H1 (cell line): ENCODE data around the gene GLT8D2. TPM values are rescaled to one million over a fixed set of nuclear protein-coding genes. Genes with fewer than 3 reads are reported as not detected.

Experiments used
- BCL11A ChIP-seq, 2 experiments: IDR thresholded peaks; one replicate each; pipeline ENCODE4 v1.6.1; 2011; ENCODE audit warnings: low read depth in 2 of 2, low read length in 2 of 2, mild to moderate bottlenecking in 2 of 2
- CHD2 ChIP-seq: IDR thresholded peaks from 2 replicates; pipeline ENCODE4 v1.6.1; 2012; ENCODE audit warnings: low read length, improper control_type of control experiment
- HDAC2 ChIP-seq, 2 experiments: fragments of 300-600 bp in 1 of 2; sonication (generic) in 1 of 2; IDR thresholded peaks; 2 replicates each; pipeline ENCODE4 v1.6.1; 2011 to 2012; ENCODE audit warnings: low read depth in 2 of 2, low read length in 2 of 2, mild to moderate bottlenecking in 2 of 2, moderate library complexity in 2 of 2, borderline replicate concordance in 1 of 2, inconsistent platforms in 1 of 2
- POU5F1 ChIP-seq: IDR thresholded peaks from 2 replicates; pipeline ENCODE4 v1.6.1; 2011; ENCODE audit warnings: low read depth, mild to moderate bottlenecking, low read length, moderate library complexity
- RXRA ChIP-seq: IDR thresholded peaks from 2 replicates; pipeline ENCODE4 v1.6.1; 2011; ENCODE audit warnings: low read depth, mild to moderate bottlenecking, low read length, moderate library complexity; ENCODE audit not compliant: insufficient read depth
- polyA plus RNA-seq, 7 experiments: library from polyadenylated mRNA; depleted of rRNA in 3 of 7; stranded (reverse) in 5 of 7; unstranded in 2 of 7; fragments of >200 nt in 5 of 7; fragments of 200-250 nt in 2 of 7; gene quantifications; 1 replicate in 5 of 7; 2 replicates in 1 of 7; 4 replicates in 1 of 7; pipeline versions ENCODE4 v1.2.1 to v1.2.3, GENCODE V29; 2011 to 2013; ENCODE audit warnings: missing spikeins in 2 of 7, mixed read lengths in 2 of 7
- total RNA-seq: library from RNA; stranded (reverse); fragmentation: NEBNext Ultra II Directional; extraction: Animal tissue kit (Norgen Biotek cat#: 25700); gene quantifications from 2 replicates; pipeline ENCODE4 v1.2.1, GENCODE V29; 2021

Gene GLT8D2
- total and polyA plus RNA-seq, 2 of the 8 experiments (the other 6 are each of a cell fraction or from before 2014, with no cell fraction given) = 6.8 to 9.8 TPM

DNA sequence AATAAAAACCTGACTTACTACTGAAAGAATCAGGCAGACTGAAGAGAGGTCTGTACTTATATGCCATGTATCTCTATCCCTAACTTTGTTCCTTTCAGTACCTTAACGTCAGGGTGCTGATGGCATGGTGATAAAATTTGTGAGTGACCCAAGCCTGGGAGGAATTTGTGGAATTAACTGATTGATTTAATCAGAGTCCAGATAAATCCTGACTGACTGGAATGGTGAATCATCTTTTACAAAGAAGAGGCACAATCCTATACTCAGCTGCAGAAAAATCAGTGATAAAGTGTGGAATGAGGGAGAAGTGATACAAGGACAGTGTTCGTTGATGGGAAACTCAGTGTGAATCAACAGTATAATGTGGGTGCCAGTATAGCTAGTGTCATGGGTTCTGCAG is 80.6 kb downstream of the GLT8D2 start (continued):
- TF ChIP-seq HDAC2 (IDR thresholded peaks at IDR 0.05; ENCODE audit: borderline replicate concordance in 1 of 2, low read depth in 2 of 2, low read length in 2 of 2) (no peak), RXRA (no peak), POU5F1 (no peak), CHD2 (no peak), BCL11A (IDR thresholded peaks at IDR 0.05; ENCODE audit: low read depth in 2 of 2, low read length in 2 of 2) (no peak)
- TF ChIP-seq, all 59 proteins: peak for 0
